HCT116 (cell line): Measurements from ENCODE around the gene SPRR2G.

Experiments
- CEBPB ChIP-seq: IDR thresholded peaks from 2 replicates; pipeline ENCODE4 v1.6.1; 2012; ENCODE audit warnings: low read depth
- EGR1 ChIP-seq: IDR thresholded peaks from 2 replicates; pipeline ENCODE4 v1.6.1; 2012; ENCODE audit warnings: low read depth
- EZH2 ChIP-seq: fragments of 200-600 bp; sonication (generic); IDR thresholded peaks from 2 replicates; pipeline ENCODE4 v1.6.1; 2017; ENCODE audit warnings: antibody characterized with exemption, mixed run types
- JUND ChIP-seq: IDR thresholded peaks from 2 replicates; pipeline ENCODE4 v1.6.1; 2012
- POLR2A ChIP-seq: IDR thresholded peaks from 2 replicates; pipeline ENCODE4 v1.7.0; 2011; ENCODE audit warnings: borderline replicate concordance; ENCODE audit not compliant: insufficient read depth, insufficient read length; ENCODE audit errors: extremely low read depth
- POLR2AphosphoS5 ChIP-seq: IDR thresholded peaks from 2 replicates; pipeline ENCODE4 v1.6.1; 2011; ENCODE audit warnings: mild to moderate bottlenecking, low read depth, low read length, moderate library complexity
- SIN3A ChIP-seq: IDR thresholded peaks from 2 replicates; pipeline ENCODE4 v1.6.1; 2012; ENCODE audit warnings: low read depth
- TCF7L2 ChIP-seq: IDR thresholded peaks from 2 replicates; pipeline ENCODE4 v1.7.0; 2011; ENCODE audit warnings: borderline replicate concordance, inconsistent platforms; ENCODE audit not compliant: insufficient read depth, insufficient read length; ENCODE audit errors: extremely low read depth
- YY1 ChIP-seq: IDR thresholded peaks from 2 replicates; pipeline ENCODE4 v1.6.1; 2011; ENCODE audit warnings: low read length, low read depth, moderate library complexity, mild to moderate bottlenecking; ENCODE audit not compliant: insufficient replicate concordance; ENCODE audit errors: extremely low read depth
- ZNF274 ChIP-seq: fragments of 200-500 bp; sonication (Bioruptor generic); IDR thresholded peaks from 2 replicates; pipeline ENCODE4 v1.6.1; 2014; ENCODE audit warnings: mild to moderate bottlenecking, low read depth, low read length, inconsistent platforms
- TF ChIP-seq, protein P1 (sequence below): IDR thresholded peaks from 2 replicates; pipeline ENCODE4 v1.6.1; 2012
- TF ChIP-seq, protein P2 (sequence below): IDR thresholded peaks from 2 replicates; pipeline ENCODE4 v1.6.1; 2012
- TF ChIP-seq, protein P3 (sequence below), 3 experiments: fragments of 200-600 bp in 1 of 3; sonication (generic) in 1 of 3; IDR thresholded peaks in 2 of 3; conservative IDR thresholded peaks in 1 of 3; 2 replicates each; pipeline ENCODE4 v1.5.1; 2012 to 2017; ENCODE audit warnings: low read depth in 2 of 3, low read length in 2 of 3, antibody characterized with exemption in 1 of 3, borderline replicate concordance in 1 of 3, control low read depth in 1 of 3, mild to moderate bottlenecking in 1 of 3, mixed read lengths in 1 of 3, mixed run types in 1 of 3, moderate library complexity in 1 of 3; ENCODE audit not compliant: insufficient read depth in 1 of 3
- TF ChIP-seq, protein P4 (sequence below): IDR thresholded peaks from 2 replicates; pipeline ENCODE4 v1.6.1; 2012; ENCODE audit warnings: low read depth

DNA sequence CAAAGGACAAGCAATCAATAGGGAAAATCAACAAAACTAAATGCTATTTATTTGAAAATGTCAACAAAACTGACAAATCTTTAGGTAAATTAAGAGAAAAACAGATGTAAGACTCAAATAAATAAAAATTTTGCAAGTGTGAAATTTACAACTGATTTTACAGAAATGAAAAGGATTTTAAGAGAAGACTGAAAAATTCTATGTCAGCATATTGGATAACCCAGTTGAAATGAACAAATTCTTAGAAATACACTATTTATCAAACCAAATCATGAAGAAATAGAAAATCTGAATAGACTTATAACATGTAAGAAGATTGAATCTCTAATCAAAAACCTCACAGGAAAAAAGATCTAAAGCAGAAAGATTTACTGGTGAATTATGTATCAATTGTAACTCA lies 29.7 kb downstream of the SPRR2G start:
- TF ChIP-seq TCF7L2 = no peak
- TF ChIP-seq JUND = no peak
- TF ChIP-seq, protein P1, sequence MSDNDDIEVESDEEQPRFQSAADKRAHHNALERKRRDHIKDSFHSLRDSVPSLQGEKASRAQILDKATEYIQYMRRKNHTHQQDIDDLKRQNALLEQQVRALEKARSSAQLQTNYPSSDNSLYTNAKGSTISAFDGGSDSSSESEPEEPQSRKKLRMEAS = no peak
- TF ChIP-seq, protein P2, sequence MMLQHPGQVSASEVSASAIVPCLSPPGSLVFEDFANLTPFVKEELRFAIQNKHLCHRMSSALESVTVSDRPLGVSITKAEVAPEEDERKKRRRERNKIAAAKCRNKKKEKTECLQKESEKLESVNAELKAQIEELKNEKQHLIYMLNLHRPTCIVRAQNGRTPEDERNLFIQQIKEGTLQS = no peak
- no peak for TF ChIP-seq CEBPB
- TF ChIP-seq ZNF274 = no peak
- TF ChIP-seq, protein P3, sequence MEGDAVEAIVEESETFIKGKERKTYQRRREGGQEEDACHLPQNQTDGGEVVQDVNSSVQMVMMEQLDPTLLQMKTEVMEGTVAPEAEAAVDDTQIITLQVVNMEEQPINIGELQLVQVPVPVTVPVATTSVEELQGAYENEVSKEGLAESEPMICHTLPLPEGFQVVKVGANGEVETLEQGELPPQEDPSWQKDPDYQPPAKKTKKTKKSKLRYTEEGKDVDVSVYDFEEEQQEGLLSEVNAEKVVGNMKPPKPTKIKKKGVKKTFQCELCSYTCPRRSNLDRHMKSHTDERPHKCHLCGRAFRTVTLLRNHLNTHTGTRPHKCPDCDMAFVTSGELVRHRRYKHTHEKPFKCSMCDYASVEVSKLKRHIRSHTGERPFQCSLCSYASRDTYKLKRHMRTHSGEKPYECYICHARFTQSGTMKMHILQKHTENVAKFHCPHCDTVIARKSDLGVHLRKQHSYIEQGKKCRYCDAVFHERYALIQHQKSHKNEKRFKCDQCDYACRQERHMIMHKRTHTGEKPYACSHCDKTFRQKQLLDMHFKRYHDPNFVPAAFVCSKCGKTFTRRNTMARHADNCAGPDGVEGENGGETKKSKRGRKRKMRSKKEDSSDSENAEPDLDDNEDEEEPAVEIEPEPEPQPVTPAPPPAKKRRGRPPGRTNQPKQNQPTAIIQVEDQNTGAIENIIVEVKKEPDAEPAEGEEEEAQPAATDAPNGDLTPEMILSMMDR (IDR thresholded peaks at IDR 0.05 in 2 of 3, conservative IDR thresholded peaks at IDR 0.05 in 1 of 3; ENCODE audit: borderline replicate concordance in 1 of 3, insufficient read depth in 1 of 3, low read depth in 2 of 3, low read length in 2 of 3) = no peak
- no peak for TF ChIP-seq POLR2AphosphoS5
- no peak for TF ChIP-seq EZH2
- no peak for TF ChIP-seq YY1
- TF ChIP-seq, protein P4, sequence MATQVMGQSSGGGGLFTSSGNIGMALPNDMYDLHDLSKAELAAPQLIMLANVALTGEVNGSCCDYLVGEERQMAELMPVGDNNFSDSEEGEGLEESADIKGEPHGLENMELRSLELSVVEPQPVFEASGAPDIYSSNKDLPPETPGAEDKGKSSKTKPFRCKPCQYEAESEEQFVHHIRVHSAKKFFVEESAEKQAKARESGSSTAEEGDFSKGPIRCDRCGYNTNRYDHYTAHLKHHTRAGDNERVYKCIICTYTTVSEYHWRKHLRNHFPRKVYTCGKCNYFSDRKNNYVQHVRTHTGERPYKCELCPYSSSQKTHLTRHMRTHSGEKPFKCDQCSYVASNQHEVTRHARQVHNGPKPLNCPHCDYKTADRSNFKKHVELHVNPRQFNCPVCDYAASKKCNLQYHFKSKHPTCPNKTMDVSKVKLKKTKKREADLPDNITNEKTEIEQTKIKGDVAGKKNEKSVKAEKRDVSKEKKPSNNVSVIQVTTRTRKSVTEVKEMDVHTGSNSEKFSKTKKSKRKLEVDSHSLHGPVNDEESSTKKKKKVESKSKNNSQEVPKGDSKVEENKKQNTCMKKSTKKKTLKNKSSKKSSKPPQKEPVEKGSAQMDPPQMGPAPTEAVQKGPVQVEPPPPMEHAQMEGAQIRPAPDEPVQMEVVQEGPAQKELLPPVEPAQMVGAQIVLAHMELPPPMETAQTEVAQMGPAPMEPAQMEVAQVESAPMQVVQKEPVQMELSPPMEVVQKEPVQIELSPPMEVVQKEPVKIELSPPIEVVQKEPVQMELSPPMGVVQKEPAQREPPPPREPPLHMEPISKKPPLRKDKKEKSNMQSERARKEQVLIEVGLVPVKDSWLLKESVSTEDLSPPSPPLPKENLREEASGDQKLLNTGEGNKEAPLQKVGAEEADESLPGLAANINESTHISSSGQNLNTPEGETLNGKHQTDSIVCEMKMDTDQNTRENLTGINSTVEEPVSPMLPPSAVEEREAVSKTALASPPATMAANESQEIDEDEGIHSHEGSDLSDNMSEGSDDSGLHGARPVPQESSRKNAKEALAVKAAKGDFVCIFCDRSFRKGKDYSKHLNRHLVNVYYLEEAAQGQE = no peak
- no peak for TF ChIP-seq POLR2A
- TF ChIP-seq EGR1 = no peak
- no peak for TF ChIP-seq SIN3A
